SK-N-SH (cell line): ENCODE data around the gene ANXA9. TPM values are rescaled to one million over a fixed set of nuclear protein-coding genes. Genes with fewer than 3 reads are reported as not detected.

Source experiments
- CTCF ChIA-PET: fragments of 300-600, 350-600 bp; formaldehyde crosslinking; extraction: SDS; loops from one replicate; lab custom pipeline; 2021; lab: Yijun Ruan, JAX
- POLR2A ChIA-PET: fragments of 350-600 bp; sonication (Branson Sonifier 250); formaldehyde crosslinking; extraction: SDS; loops from one replicate; lab custom pipeline; 2020; ENCODE audit warnings: antibody characterized with exemption, inconsistent platforms; lab: Yijun Ruan, JAX
- DNase-seq: peaks from one replicate; pipeline ENCODE4 v3.0.0; 2012
- H2AFZ ChIP-seq: fragments of 200-600 bp; sonication (generic); 2 replicates; pipeline ENCODE4 v1.8.1; 2016; ENCODE audit warnings: antibody characterized with exemption, mild to moderate bottlenecking, low read depth
- H3F3A ChIP-seq: fragments of 200-600 bp; sonication (generic); replicated peaks from 2 replicates; pipeline ENCODE3; 2016; ENCODE audit warnings: antibody characterized with exemption, mild to moderate bottlenecking; ENCODE audit not compliant: insufficient read depth
- H3K27ac ChIP-seq, 2 experiments: fragments of 200-500 bp in 1 of 2; fragments of 200-600 bp in 1 of 2; sonication (Bioruptor generic) in 1 of 2; sonication (generic), shearing (Covaris generic) in 1 of 2; 2 replicates each; pipeline versions ENCODE4 v1.5.1 to v1.6.1; 2014 to 2016; ENCODE audit warnings: low read depth in 2 of 2, inconsistent platforms in 1 of 2, low read length in 1 of 2, mild to moderate bottlenecking in 1 of 2, mixed read lengths in 1 of 2
- H3K27me3 ChIP-seq: fragments of 200-600 bp; sonication (generic), shearing (Covaris generic); 2 replicates; pipeline ENCODE4 v1.6.1; 2016; ENCODE audit warnings: mixed run types; ENCODE audit not compliant: insufficient read depth
- H3K36me3 ChIP-seq, 2 experiments: fragments of 200-500 bp in 1 of 2; fragments of 200-600 bp in 1 of 2; sonication (Bioruptor generic) in 1 of 2; sonication (generic) in 1 of 2; replicated peaks in 1 of 2; 2 replicates each; pipeline versions ENCODE3 to v1.5.1; 2014 to 2016; ENCODE audit warnings: low read length in 1 of 2, mild to moderate bottlenecking in 1 of 2; ENCODE audit not compliant: insufficient read depth in 2 of 2, control insufficient read depth in 1 of 2
- H3K4me1 ChIP-seq, 2 experiments: fragments of 200-500 bp in 1 of 2; fragments of 200-600 bp in 1 of 2; sonication (Bioruptor generic) in 1 of 2; sonication (generic), shearing (Covaris generic) in 1 of 2; 2 replicates each; pipeline versions ENCODE4 v1.5.1 to v1.6.1; 2014 to 2016; ENCODE audit warnings: low read depth in 1 of 2, low read length in 1 of 2, mixed run types in 1 of 2; ENCODE audit not compliant: insufficient read depth in 2 of 2, control insufficient read depth in 1 of 2
- H3K4me2 ChIP-seq: fragments of 200-600 bp; sonication (generic), shearing (Covaris generic); 2 replicates; pipeline ENCODE4 v1.6.1; 2017; ENCODE audit warnings: mixed run types
- H3K4me3 ChIP-seq, 2 experiments: fragments of 200-500 bp in 1 of 2; fragments of 200-600 bp in 1 of 2; sonication (Bioruptor generic) in 1 of 2; sonication (generic), shearing (Covaris generic) in 1 of 2; 2 replicates each; pipeline versions ENCODE4 v1.5.1 to v1.8.1; 2014 to 2016; ENCODE audit warnings: low read depth in 2 of 2, inconsistent platforms in 1 of 2, low read length in 1 of 2, mild to moderate bottlenecking in 1 of 2, mixed read lengths in 1 of 2, moderate library complexity in 1 of 2
- H3K79me2 ChIP-seq: fragments of 200-600 bp; sonication (generic); 2 replicates; pipeline ENCODE4 v1.8.1; 2017; ENCODE audit warnings: mild to moderate bottlenecking; ENCODE audit not compliant: insufficient read depth
- H3K9ac ChIP-seq: fragments of 200-600 bp; sonication (generic); 2 replicates; pipeline ENCODE4 v1.6.1; 2017; ENCODE audit warnings: mixed run types
- H3K9me2 ChIP-seq: fragments of 200-600 bp; sonication (generic); 2 replicates; pipeline ENCODE4 v1.6.1; 2017; ENCODE audit warnings: mixed run types
- H3K9me3 ChIP-seq: fragments of 200-600 bp; sonication (generic); 2 replicates; pipeline ENCODE4 v1.6.1; 2017; ENCODE audit warnings: mixed run types, mild to moderate bottlenecking, moderate library complexity
- H4K20me1 ChIP-seq: fragments of 200-600 bp; sonication (generic); 2 replicates; pipeline ENCODE4 v1.6.1; 2017; ENCODE audit warnings: mild to moderate bottlenecking, mixed run types; ENCODE audit not compliant: insufficient read depth
- CTCF ChIP-seq: fragments of 200-600 bp; sonication (generic); IDR thresholded peaks from 2 replicates; pipeline ENCODE4 v1.6.1; 2017; ENCODE audit warnings: antibody characterized with exemption, mild to moderate bottlenecking, moderate library complexity
- EP300 ChIP-seq, 2 experiments: IDR thresholded peaks; 2 replicates each; pipeline versions ENCODE4 v1.4.0 to v1.6.1; 2012; ENCODE audit warnings: borderline replicate concordance in 1 of 2, low read depth in 1 of 2, low read length in 1 of 2
- FOSL2 ChIP-seq: IDR thresholded peaks from 2 replicates; pipeline ENCODE4 v1.4.0; 2012; ENCODE audit warnings: low read depth, mild to moderate bottlenecking, moderate library complexity, borderline replicate concordance
- IRF3 ChIP-seq: fragments of 150-350 bp; IDR thresholded peaks from 2 replicates; pipeline ENCODE4 v1.6.1; 2016; ENCODE audit warnings: mild to moderate bottlenecking, low read depth, low read length
- JUND ChIP-seq: IDR thresholded peaks from 2 replicates; pipeline ENCODE4 v1.4.0; 2012
- RAD21 ChIP-seq: IDR thresholded peaks from 2 replicates; pipeline ENCODE4 v1.6.1; 2012; ENCODE audit warnings: mild to moderate bottlenecking, low read length
- REST ChIP-seq: IDR thresholded peaks from 2 replicates; pipeline ENCODE4 v1.6.1; 2012; ENCODE audit warnings: mild to moderate bottlenecking, low read depth, low read length, moderate library complexity
- SIN3A ChIP-seq: IDR thresholded peaks from 2 replicates; pipeline ENCODE4 v1.6.1; 2012; ENCODE audit warnings: low read depth, mild to moderate bottlenecking, low read length, moderate library complexity, borderline replicate concordance
- SMC3 ChIP-seq: IDR thresholded peaks from 2 replicates; pipeline ENCODE4 v1.6.1; 2012; ENCODE audit warnings: low read depth, low read length, improper control_type of control experiment
- TAF1 ChIP-seq: IDR thresholded peaks from 2 replicates; pipeline ENCODE4 v1.6.1; 2012; ENCODE audit warnings: low read depth, mild to moderate bottlenecking, low read length, moderate library complexity, borderline replicate concordance
- ZBTB33 ChIP-seq: IDR thresholded peaks from 2 replicates; pipeline ENCODE4 v1.4.0; 2012; ENCODE audit warnings: low read depth, borderline replicate concordance
- WGBS: methylation state at CpG from one replicate; pipeline ENCODE4 v1.1.6; 2017; ENCODE audit warnings: low lambda C conversion rate; 5-methylcytosine and 5-hydroxymethylcytosine counted together
- polyA plus RNA-seq, 3 experiments: library from polyadenylated mRNA; depleted of rRNA; stranded (reverse); fragments of >200 nt; gene quantifications; 2 replicates each; pipeline ENCODE4 v1.2.3, GENCODE V29; 2012

The ANXA9 gene
- polyA plus RNA-seq, 1 of the 3 experiments (the other 2 are of a cell fraction) = 0.07 TPM

- TF ChIP-seq REST = no peak
- no peak for TF ChIP-seq SMC3
- no peak for TF ChIP-seq RAD21
- no peak for TF ChIP-seq FOSL2
- TF ChIP-seq IRF3 = no peak
- TF ChIP-seq TAF1 = no peak
- no peak for TF ChIP-seq SIN3A
- ChIA-PET POLR2A (no interaction called here), CTCF (interaction anchor here (1.2 to 2.8 kb wide), 2 partner anchors 8 to 15 kb away, joined by 5 to 12 read pairs; partner anchors contain the start of gene C1orf56)
- Histone ChIP-seq H4K20me1 (no peaks in the 10 kb centered on the region), H3K4me2 (no peak overlapping the region), H3K4me3 (no peak overlapping the region), H3K9me3 (no peaks in the 10 kb centered on the region), H3K27ac (no peak overlapping the region), H3K27me3 (no peaks in the 10 kb centered on the region), H3K9me2 (no peaks in the 10 kb centered on the region), H3K9ac (no peak overlapping the region), H3K79me2 (no peaks in the 10 kb centered on the region), H2AFZ (no peak overlapping the region), H3K4me1 (no peaks in the 10 kb centered on the region), H3K36me3 (peaks cover 5 to 10% of the 10 kb centered on the region in 2 experiments), H3F3A (no peaks in the 10 kb centered on the region)
- 81% methylated on average over 3 of the region's 3 CpGs for WGBS
- DNase-seq = no peak
Observed at GRCh38 chr1:151039521-151039920, 57.4 kb downstream of the ANXA9 start.

GRCh38 chr1:151043163-151043562 is 61.1 kb downstream of the ANXA9 start:
- ChIA-PET CTCF (interaction anchor here (1.3 to 1.9 kb wide), 3 partner anchors 16 to 298 kb away, joined by 4 to 9 read pairs (median 5); partner anchors contain the start of genes CDC42SE1, MINDY1 and MLLT11), POLR2A (no interaction called here)
- H2AFZ ChIP-seq = no peak overlapping the region
- no peaks in the 10 kb centered on the region for H4K20me1 ChIP-seq
- no peak overlapping the region for H3K4me3 ChIP-seq
- WGBS = 95% methylated on average over 1 of the region's 1 CpG
- DNase-seq = no peak
- no peaks in the 10 kb centered on the region for H3K9me3 ChIP-seq
- H3K4me2 ChIP-seq = no peak overlapping the region
- no peaks in the 10 kb centered on the region for H3K27me3 ChIP-seq
- H3K4me1 ChIP-seq = peaks cover 0 to 2% of the 10 kb centered on the region in 2 experiments; a peak in 1 of 4 replicates
- H3K9ac ChIP-seq = no peak overlapping the region
- no peaks in the 10 kb centered on the region for H3K36me3 ChIP-seq
- TF ChIP-seq FOSL2 = no peak
- TF ChIP-seq CTCF = no peak
- TF ChIP-seq RAD21 = no peak
- TF ChIP-seq ZBTB33 = no peak
- no peak for TF ChIP-seq JUND
- no peak for TF ChIP-seq EP300 (IDR thresholded peaks at IDR 0.05; ENCODE audit: borderline replicate concordance in 1 of 2, low read depth in 1 of 2, low read length in 1 of 2)
- no peak overlapping the region for H3K27ac ChIP-seq
- no peaks in the 10 kb centered on the region for H3K9me2 ChIP-seq
- H3K79me2 ChIP-seq = no peaks in the 10 kb centered on the region
- H3F3A ChIP-seq = peaks cover 8% of the 10 kb centered on the region
